Measurements from ENCODE around the gene ESR1.

Gene ESR1

DNA sequence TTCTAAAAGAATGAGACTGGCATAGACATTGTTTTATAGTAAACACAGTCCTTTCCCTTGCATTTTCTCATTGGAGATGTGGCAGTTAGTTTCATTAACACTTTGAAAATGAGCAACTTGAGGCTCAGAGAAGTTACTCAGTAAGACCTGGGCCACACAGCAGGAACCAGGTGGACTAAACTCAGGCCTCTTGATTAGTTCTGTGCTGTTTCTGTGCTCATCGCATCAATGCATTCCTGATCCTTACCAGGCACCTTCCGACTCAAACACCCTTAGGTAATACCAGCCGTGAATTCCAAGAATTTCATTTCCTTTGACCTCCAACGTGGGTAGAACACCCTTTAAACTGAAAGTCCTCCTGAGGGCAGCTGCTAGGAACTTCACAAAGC lies 362.8 kb downstream of the ESR1 start:
- no peak for DNase-seq (ENCODE audit: low read depth in 1 of 2, low spot score in 1 of 2)

DNA sequence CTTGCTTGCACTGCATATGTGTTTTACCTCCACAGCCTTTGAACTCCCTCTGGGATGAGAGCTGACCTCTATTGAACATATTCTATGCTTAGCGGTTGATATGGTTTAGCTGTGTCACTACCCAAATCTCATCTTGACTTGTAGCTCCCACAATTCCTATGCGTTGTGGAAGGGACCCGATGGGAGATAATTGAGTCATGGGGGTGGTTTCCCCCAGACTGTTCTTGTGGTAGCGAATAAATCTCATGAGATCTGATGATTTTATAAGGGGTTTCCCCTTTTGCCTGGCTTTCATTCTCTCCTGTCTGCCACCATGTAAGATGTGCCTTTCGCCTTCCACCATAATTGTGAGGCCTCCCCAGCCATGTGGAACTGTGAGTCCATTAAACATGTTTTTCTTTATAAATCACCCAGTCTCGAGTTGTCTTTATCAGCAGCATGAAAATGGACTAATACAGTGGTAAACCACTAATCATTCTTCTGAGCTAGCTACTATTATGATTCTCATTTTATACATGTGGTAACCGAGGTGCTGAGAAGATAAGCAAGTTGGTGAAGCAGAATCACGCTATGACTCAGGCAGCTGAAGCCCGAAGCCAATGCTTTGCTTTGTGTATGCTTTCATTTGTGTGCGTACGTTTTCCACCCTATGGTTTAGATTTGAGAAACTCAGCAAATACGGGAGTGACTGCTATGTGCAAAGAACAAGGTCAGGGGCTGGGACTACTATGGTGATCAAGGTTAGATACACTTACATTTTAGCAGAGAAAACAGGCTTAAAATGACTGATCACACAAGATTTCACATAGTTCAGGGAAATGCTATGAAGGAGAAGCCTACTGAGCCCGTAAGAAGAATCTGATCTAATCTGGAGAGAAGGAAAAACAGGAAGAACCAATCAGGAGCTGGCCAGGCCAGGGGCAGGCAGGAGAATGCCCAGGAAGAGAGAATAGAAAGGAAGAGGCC lies 363.5 kb downstream of the ESR1 start:
- peak in 1 of 2 donors; percentile 17 for DNase-seq (ENCODE audit: low read depth in 1 of 2, low spot score in 1 of 2)

DNA sequence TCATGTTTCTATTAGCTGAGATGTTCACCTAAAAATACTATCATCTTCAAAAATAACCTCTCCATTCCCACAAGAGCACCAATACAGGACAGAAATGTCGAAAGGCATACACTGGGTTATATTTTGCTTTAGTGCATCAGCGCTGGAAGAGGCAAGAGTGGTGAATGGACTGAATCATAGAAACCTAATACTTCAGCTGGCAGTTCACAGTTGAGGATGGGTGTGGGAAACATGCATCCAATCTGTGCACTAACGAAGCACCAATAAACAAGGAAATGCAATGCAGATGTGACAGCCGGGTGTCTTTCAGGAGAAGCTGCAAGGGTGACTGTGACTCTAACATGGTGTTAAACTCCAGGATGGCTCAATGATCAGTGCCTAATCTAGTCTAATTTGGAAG lies 365.8 kb downstream of the ESR1 start:
- DNase-seq (ENCODE audit: low read depth in 1 of 2, low spot score in 1 of 2), result no peak

DNA sequence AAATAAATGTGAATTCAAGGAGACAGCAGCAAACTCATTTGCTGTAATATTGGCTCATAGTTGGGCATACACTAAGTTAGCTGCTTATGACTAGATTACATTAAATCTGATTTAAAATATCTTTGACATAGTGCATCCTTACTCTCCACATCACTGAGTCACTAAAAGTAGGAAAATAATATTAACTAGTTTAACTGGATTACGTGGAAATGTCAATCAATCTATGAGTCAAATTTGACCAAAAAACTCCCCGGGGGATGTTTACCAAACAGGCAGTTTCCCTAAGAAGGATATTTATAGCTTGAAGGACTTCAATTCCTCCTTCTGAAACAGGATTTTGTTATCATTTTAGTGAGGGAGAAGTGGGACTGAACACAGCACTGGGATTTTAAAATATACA lies 366.5 kb downstream of the ESR1 start:
- no peak for DNase-seq (ENCODE audit: low read depth in 1 of 2, low spot score in 1 of 2)

DNA sequence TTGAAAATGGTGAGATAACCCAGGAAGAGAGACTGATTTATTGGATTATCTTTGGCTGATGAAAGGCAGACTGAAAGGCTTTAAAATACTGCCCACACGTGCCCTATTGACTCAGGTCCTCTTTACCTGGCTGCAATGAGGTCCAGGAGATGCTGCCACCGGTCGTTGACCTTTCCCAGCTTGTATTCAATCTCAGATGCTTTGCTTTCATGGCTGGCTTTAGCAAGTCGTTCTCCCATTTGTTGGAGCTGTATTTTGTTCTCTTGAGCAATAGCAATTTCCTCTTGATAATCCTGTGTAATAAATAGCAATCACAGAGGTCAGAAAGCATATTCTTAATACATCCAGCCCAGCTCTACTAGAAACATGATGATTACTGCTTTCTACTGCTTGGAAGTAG lies 368.8 kb downstream of the ESR1 start:
- no peak for DNase-seq (ENCODE audit: low read depth in 1 of 2, low spot score in 1 of 2)
